ENCODE results near the gene MIEN1. TPM values are rescaled to one million over a fixed set of nuclear protein-coding genes. Genes with fewer than 3 reads are reported as not detected.
A peak's percentile ranks its signal among the peaks of the same experiment; 100 is the strongest.

MIEN1 gene
- total RNA-seq, 4 donors from 2014 or later, result 47.0 to 57.3 (median 52.7) TPM

- Histone ChIP-seq H3K4me3 (no peak overlapping the region), H3K27ac (replicated peaks in 1 of 4) (no peak overlapping the region), H3K9me3 (no peaks in the 10 kb centered on the region), H3K27me3 (no peaks in the 10 kb centered on the region), H3K36me3 (peaks cover 37 to 89% (median 82%) of the 10 kb centered on the region in 4 donors), H3K4me1 (peaks cover 5 to 9% (median 7%) of the 10 kb centered on the region in 4 donors)
- TF ChIP-seq EP300 (IDR thresholded peaks at IDR 0.05) (no peak), POLR2AphosphoS5 (IDR thresholded peaks at IDR 0.05) (no peak), CTCF (IDR thresholded peaks at IDR 0.05) (no peak)
- intact Hi-C loops (cut with DNase I), result no loop called here
- DNase-seq (ENCODE audit: extremely low spot score), result no peak
- 88% methylated on average over 12 of the region's 20 CpGs for WGBS
Observed at GRCh38 chr17:39709998-39710964, 20.1 kb downstream of the MIEN1 start.

GRCh38 chr17:39709319-39709997 lies 20.9 kb downstream of the MIEN1 start:
- DNase-seq (ENCODE audit: extremely low spot score), result no peak
- Histone ChIP-seq H3K27me3 (no peaks in the 10 kb centered on the region), H3K4me3 (no peak overlapping the region), H3K4me1 (peaks cover 14 to 17% (median 16%) of the 10 kb centered on the region in 4 donors), H3K27ac (replicated peaks in 1 of 4) (no peak overlapping the region), H3K9me3 (no peaks in the 10 kb centered on the region), H3K36me3 (peaks cover 37 to 81% (median 76%) of the 10 kb centered on the region in 4 donors)
- 94% methylated on average over 14 of the region's 14 CpGs for WGBS
- intact Hi-C loops (cut with DNase I), result no loop called here
- TF ChIP-seq CTCF (IDR thresholded peaks at IDR 0.05) (no peak), POLR2AphosphoS5 (IDR thresholded peaks at IDR 0.05) (no peak), EP300 (IDR thresholded peaks at IDR 0.05) (no peak), POLR2A (IDR thresholded peaks at IDR 0.05; ENCODE audit: low read depth) (no peak)

GRCh38 chr17:39706921-39707337 lies 23.4 kb downstream of the MIEN1 start:
- 85% methylated on average over 4 of the region's 7 CpGs for whole genome bisulfite sequencing
- Histone ChIP-seq H3K27me3 (no peaks in the 10 kb centered on the region), H3K9me3 (no peaks in the 10 kb centered on the region), H3K36me3 (peaks cover 34 to 57% (median 54%) of the 10 kb centered on the region in 4 donors), H3K4me1 (peaks cover 19 to 39% (median 34%) of the 10 kb centered on the region in 4 donors), H3K27ac (replicated peaks in 1 of 4) (peak overlapping the region in 2 of 4 donors; percentile 13 to 14), H3K4me3 (no peak overlapping the region)
- intact Hi-C loops (cut with DNase I), result no loop called here
- TF ChIP-seq EP300 (IDR thresholded peaks at IDR 0.05) (no peak), CTCF (IDR thresholded peaks at IDR 0.05) (no peak), POLR2AphosphoS5 (IDR thresholded peaks at IDR 0.05) (no peak), POLR2A (IDR thresholded peaks at IDR 0.05; ENCODE audit: low read depth) (no peak)
- no peak for DNase-seq (ENCODE audit: extremely low spot score)

- Histone ChIP-seq H3K27ac (replicated peaks in 1 of 4) (peak overlapping the region in 2 of 4 donors; percentile 52 to 55), H3K27me3 (no peaks in the 10 kb centered on the region), H3K4me1 (peaks cover 24 to 45% (median 40%) of the 10 kb centered on the region in 4 donors), H3K4me3 (no peak overlapping the region), H3K9me3 (no peaks in the 10 kb centered on the region), H3K36me3 (peaks cover 31 to 52% (median 48%) of the 10 kb centered on the region in 4 donors)
- TF ChIP-seq POLR2AphosphoS5 (IDR thresholded peaks at IDR 0.05), result no peak
- 80% methylated on average over 8 of the region's 8 CpGs for WGBS
- intact Hi-C loops (cut with DNase I), result no loop called here
- no peak for DNase-seq (ENCODE audit: extremely low spot score)
Observed at GRCh38 chr17:39706383-39706782, 23.9 kb downstream of the MIEN1 start.

- no peak for DNase-seq (ENCODE audit: extremely low spot score)
- Histone ChIP-seq H3K4me1 (peaks cover 29 to 50% (median 45%) of the 10 kb centered on the region in 4 donors), H3K27ac (replicated peaks in 1 of 4) (peak overlapping the region; percentile 10 to 55 (median 38))
Observed at GRCh38 chr17:39705786-39706348, 24.5 kb downstream of the MIEN1 start.

More at GRCh38 chr17:39705786-39706348, 24.5 kb downstream of the MIEN1 start:
- Histone ChIP-seq H3K4me3 (no peak overlapping the region), H3K27me3 (no peaks in the 10 kb centered on the region), H3K9me3 (no peaks in the 10 kb centered on the region), H3K36me3 (peaks cover 31 to 47% (median 43%) of the 10 kb centered on the region in 4 donors)
- intact Hi-C loops (cut with DNase I), result no loop called here
- TF ChIP-seq POLR2A (IDR thresholded peaks at IDR 0.05; ENCODE audit: low read depth) (no peak), EP300 (IDR thresholded peaks at IDR 0.05) (no peak), POLR2AphosphoS5 (IDR thresholded peaks at IDR 0.05) (no peak)
- 62% methylated on average over 2 of the region's 12 CpGs for WGBS

Measured in esophagus muscularis mucosa (tissue), 4 donors.